HCT116 (cell line): ENCODE results near the gene STAM. TPM values are rescaled to one million over a fixed set of nuclear protein-coding genes. Genes with fewer than 3 reads are reported as not detected.

Experiments
- ATAC-seq: fragments of 200-7000 bp; cut with Tn5 transposase; 2 replicates; pipeline ENCODE4 v1.9.1; 2020; ENCODE audit warnings: mild to moderate bottlenecking, moderate library complexity
- BruUV-seq: library from RNA; stranded (reverse); fragments of 400-500 nt; replicated peaks from 2 replicates; lab custom pipeline; 2021; lab: Mats Ljungman, UMichigan
- CTCF ChIA-PET: fragments of 300-600 bp; sonication (Branson Sonifier 250); formaldehyde crosslinking; loops from one replicate; lab custom pipeline; 2021; ENCODE audit warnings: antibody characterized with exemption; lab: Charles Lee
- POLR2A ChIA-PET: fragments of 300-600, 350-600 bp; sonication (Branson Sonifier 250); formaldehyde crosslinking; loops from one replicate; lab custom pipeline; 2021; ENCODE audit warnings: antibody characterized with exemption; lab: Charles Lee
- RAD21 ChIA-PET, 2 experiments: fragments of 300-600 bp; sonication (Branson Sonifier 250); formaldehyde crosslinking; loops; one replicate each; lab custom pipeline; 2023; ENCODE audit warnings: low total read pairs in 2 of 2; ENCODE audit not compliant: uncharacterized antibody in 2 of 2, unreplicated experiment in 2 of 2, low non-redundant PET in 1 of 2; lab: Charles Lee
- DNase-seq: peaks from one replicate; pipeline ENCODE4 v3.0.0-alpha.2; 2010; ENCODE audit warnings: low read depth, low spot score
- H2AFZ ChIP-seq: fragments of 200-600 bp; shearing (Covaris generic), sonication (generic); 2 replicates; pipeline ENCODE4 v1.6.1; 2017; ENCODE audit warnings: low read depth, mixed run types, mixed read lengths, antibody characterized with exemption, low read length; ENCODE audit not compliant: poor library complexity, severe bottlenecking
- H3K27ac ChIP-seq: 2 replicates; pipeline ENCODE4 v1.5.1; 2012; ENCODE audit warnings: low read depth, low read length
- H3K27me3 ChIP-seq: fragments of 200-600 bp; sonication (generic); 2 replicates; pipeline ENCODE4 v1.6.1; 2016; ENCODE audit warnings: mixed run types, low read length, mixed read lengths; ENCODE audit not compliant: insufficient read depth
- H3K36me3 ChIP-seq, 2 experiments: fragments of 200-500 bp in 1 of 2; fragments of 200-600 bp in 1 of 2; sonication (Bioruptor generic) in 1 of 2; sonication (generic) in 1 of 2; 2 replicates each; pipeline versions ENCODE4 v1.5.1 to v1.6.1; 2014 to 2016; ENCODE audit warnings: low read length in 2 of 2, inconsistent platforms in 1 of 2, mixed read lengths in 1 of 2, mixed run types in 1 of 2; ENCODE audit not compliant: insufficient read depth in 2 of 2, control insufficient read depth in 1 of 2
- H3K4me1 ChIP-seq, 2 experiments: fragments of 200-600 bp in 1 of 2; sonication (generic) in 1 of 2; 2 replicates each; pipeline versions ENCODE4 v1.5.1 to v1.6.1; 2012 to 2017; ENCODE audit warnings: low read length in 2 of 2, inconsistent platforms in 1 of 2, mild to moderate bottlenecking in 1 of 2, mixed read lengths in 1 of 2, mixed run types in 1 of 2, moderate library complexity in 1 of 2; ENCODE audit not compliant: insufficient read depth in 2 of 2, control insufficient read depth in 1 of 2
- H3K4me2 ChIP-seq: fragments of 200-600 bp; sonication (generic); 2 replicates; pipeline ENCODE4 v1.6.1; 2017; ENCODE audit warnings: mixed run types, low read length, mixed read lengths
- H3K4me3 ChIP-seq, 2 experiments: fragments of 200-600 bp in 1 of 2; sonication (generic) in 1 of 2; replicated peaks in 1 of 2; 2 replicates each; pipeline ENCODE4 v1.5.1; 2011 to 2016; ENCODE audit warnings: low read length in 2 of 2, control low read depth in 1 of 2, low read depth in 1 of 2, mild to moderate bottlenecking in 1 of 2, mixed read lengths in 1 of 2, mixed run types in 1 of 2
- H3K79me2 ChIP-seq: fragments of 200-600 bp; sonication (generic); 2 replicates; pipeline ENCODE4 v1.6.1; 2017; ENCODE audit warnings: mild to moderate bottlenecking, mixed run types, low read length, moderate library complexity, mixed read lengths; ENCODE audit not compliant: insufficient read depth
- H3K9ac ChIP-seq: fragments of 200-600 bp; sonication (generic); 2 replicates; pipeline ENCODE4 v1.6.1; 2016; ENCODE audit warnings: low read length, mixed read lengths
- H3K9me2 ChIP-seq: fragments of 200-600 bp; sonication (generic), shearing (Covaris generic); 2 replicates; pipeline ENCODE4 v1.6.1; 2017; ENCODE audit warnings: mixed run types, mild to moderate bottlenecking, moderate library complexity; ENCODE audit not compliant: insufficient read depth
- H3K9me3 ChIP-seq, 2 experiments: fragments of 200-500 bp in 1 of 2; fragments of 200-600 bp in 1 of 2; sonication (Bioruptor generic) in 1 of 2; sonication (generic) in 1 of 2; 2 replicates each; pipeline ENCODE4 v1.6.1; 2014 to 2017; ENCODE audit warnings: low read length in 2 of 2, mixed read lengths in 2 of 2, inconsistent platforms in 1 of 2, low read depth in 1 of 2, mild to moderate bottlenecking in 1 of 2, mixed run types in 1 of 2, moderate library complexity in 1 of 2; ENCODE audit not compliant: control insufficient read depth in 1 of 2, insufficient read depth in 1 of 2
- H4K20me1 ChIP-seq: fragments of 200-600 bp; sonication (generic), shearing (Covaris generic); 2 replicates; pipeline ENCODE4 v1.6.1; 2017; ENCODE audit warnings: mixed run types, mild to moderate bottlenecking, moderate library complexity; ENCODE audit not compliant: insufficient read depth
- CTCF ChIP-seq, 3 experiments: fragments of 200-600 bp in 1 of 3; sonication (generic) in 1 of 3; IDR thresholded peaks in 2 of 3; conservative IDR thresholded peaks in 1 of 3; 2 replicates each; pipeline ENCODE4 v1.5.1; 2012 to 2017; ENCODE audit warnings: low read depth in 2 of 3, low read length in 2 of 3, antibody characterized with exemption in 1 of 3, borderline replicate concordance in 1 of 3, control low read depth in 1 of 3, mild to moderate bottlenecking in 1 of 3, mixed read lengths in 1 of 3, mixed run types in 1 of 3, moderate library complexity in 1 of 3; ENCODE audit not compliant: insufficient read depth in 1 of 3
- FOSL1 ChIP-seq: IDR thresholded peaks from 2 replicates; pipeline ENCODE4 v1.6.1; 2012; ENCODE audit warnings: low read depth
- POLR2A ChIP-seq: IDR thresholded peaks from 2 replicates; pipeline ENCODE4 v1.7.0; 2011; ENCODE audit warnings: borderline replicate concordance; ENCODE audit not compliant: insufficient read depth, insufficient read length; ENCODE audit errors: extremely low read depth
- TCF7L2 ChIP-seq: IDR thresholded peaks from 2 replicates; pipeline ENCODE4 v1.7.0; 2011; ENCODE audit warnings: borderline replicate concordance, inconsistent platforms; ENCODE audit not compliant: insufficient read depth, insufficient read length; ENCODE audit errors: extremely low read depth
- intact Hi-C: fragments of 100-400 bp; cut with micrococcal nuclease; formaldehyde crosslinking; loops from 2 replicates; pipeline ENCODE4 v1.10.0; 2022
- total RNA-seq: library from RNA; stranded (reverse); gene quantifications from one replicate; pipeline ENCODE4 v1.2.1, GENCODE V29; 2021; ENCODE audit not compliant: unreplicated experiment
- TF ChIP-seq, protein P1 (sequence below): IDR thresholded peaks from 2 replicates; pipeline ENCODE4 v1.6.1; 2011; ENCODE audit warnings: mild to moderate bottlenecking, low read length, moderate library complexity; ENCODE audit not compliant: insufficient replicate concordance; ENCODE audit errors: extremely low read depth

The STAM gene
- total RNA-seq, 1 experiment from 2014 or later: 23.0 TPM

GRCh38 chr10:17749890-17750289, 105.9 kb downstream of the STAM start:
- ATAC-seq: no peak

More at GRCh38 chr10:17749890-17750289, 105.9 kb downstream of the STAM start:
- Histone ChIP-seq H3K4me2 (no peak overlapping the region), H3K27ac (no peak overlapping the region), H4K20me1 (no peaks in the 10 kb centered on the region), H3K36me3 (no peaks in the 10 kb centered on the region), H3K4me1 (no peaks in the 10 kb centered on the region), H3K9ac (no peak overlapping the region), H3K79me2 (no peaks in the 10 kb centered on the region), H3K4me3 (no peak overlapping the region), H2AFZ (no peak overlapping the region), H3K27me3 (no peaks in the 10 kb centered on the region), H3K9me3 (no peaks in the 10 kb centered on the region), H3K9me2 (no peaks in the 10 kb centered on the region)
- RAD21 ChIA-PET: no interaction called here
- intact Hi-C loops: loop anchor here (10.0 kb wide), 1 partner anchor 905 kb away; no protein-coding TSS in a partner anchor
- CTCF ChIA-PET: no interaction called here
- TF ChIP-seq TCF7L2 (no peak), CTCF (IDR thresholded peaks at IDR 0.05 in 2 of 3, conservative IDR thresholded peaks at IDR 0.05 in 1 of 3; ENCODE audit: borderline replicate concordance in 1 of 3, insufficient read depth in 1 of 3, low read depth in 2 of 3, low read length in 2 of 3) (no peak), POLR2A (no peak), FOSL1 (no peak)
- TF ChIP-seq, protein P1, sequence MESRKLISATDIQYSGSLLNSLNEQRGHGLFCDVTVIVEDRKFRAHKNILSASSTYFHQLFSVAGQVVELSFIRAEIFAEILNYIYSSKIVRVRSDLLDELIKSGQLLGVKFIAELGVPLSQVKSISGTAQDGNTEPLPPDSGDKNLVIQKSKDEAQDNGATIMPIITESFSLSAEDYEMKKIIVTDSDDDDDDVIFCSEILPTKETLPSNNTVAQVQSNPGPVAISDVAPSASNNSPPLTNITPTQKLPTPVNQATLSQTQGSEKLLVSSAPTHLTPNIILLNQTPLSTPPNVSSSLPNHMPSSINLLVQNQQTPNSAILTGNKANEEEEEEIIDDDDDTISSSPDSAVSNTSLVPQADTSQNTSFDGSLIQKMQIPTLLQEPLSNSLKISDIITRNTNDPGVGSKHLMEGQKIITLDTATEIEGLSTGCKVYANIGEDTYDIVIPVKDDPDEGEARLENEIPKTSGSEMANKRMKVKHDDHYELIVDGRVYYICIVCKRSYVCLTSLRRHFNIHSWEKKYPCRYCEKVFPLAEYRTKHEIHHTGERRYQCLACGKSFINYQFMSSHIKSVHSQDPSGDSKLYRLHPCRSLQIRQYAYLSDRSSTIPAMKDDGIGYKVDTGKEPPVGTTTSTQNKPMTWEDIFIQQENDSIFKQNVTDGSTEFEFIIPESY: no peak
- BruUV-seq: no TSS peak
- POLR2A ChIA-PET: no interaction called here
- no peak for DNase-seq
